HG03571 (cell line): ENCODE measurements around the gene MARK4.

Experiments used
- ATAC-seq: cut with Tn5 transposase; IDR thresholded peaks from one replicate; pipeline ENCODE4 v1.9.1; 2021; ENCODE audit not compliant: unreplicated experiment

Gene MARK4

DNA sequence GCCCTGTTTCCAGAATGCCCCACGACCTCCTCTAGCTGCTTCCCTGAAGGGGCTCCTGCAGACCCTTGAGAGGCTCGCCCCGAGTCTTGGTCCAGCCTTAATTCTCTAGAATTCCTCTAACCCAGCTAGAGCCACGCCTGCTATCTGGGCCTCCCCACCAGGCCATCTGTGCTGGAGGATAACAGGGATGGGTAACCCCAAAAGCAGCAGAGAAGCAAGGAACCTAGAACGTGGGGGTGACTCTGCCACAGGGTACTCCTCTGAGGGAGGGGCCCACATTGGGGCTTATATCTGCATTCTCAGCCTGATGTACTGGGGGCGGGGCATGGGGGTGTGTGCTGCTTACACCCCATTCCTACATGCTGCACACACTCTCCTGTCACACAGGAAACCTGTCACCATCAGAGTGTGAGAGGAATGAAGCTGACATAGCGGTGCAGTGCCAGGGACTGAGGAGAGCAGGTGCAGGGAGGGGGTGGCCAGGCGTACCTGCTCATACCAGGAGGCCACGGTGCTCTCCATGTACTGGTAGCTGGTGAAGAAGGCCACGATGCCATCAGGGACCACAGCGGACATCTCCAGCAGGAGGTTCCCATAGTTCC is 103.3 kb downstream of the MARK4 start:
- no peak for ATAC-seq
